Gastrocnemius medialis (tissue), 4 donors: ENCODE measurements around the gene PTTG1IP. TPM values are rescaled to one million over a fixed set of nuclear protein-coding genes. Genes with fewer than 3 reads are reported as not detected.

Experiments used
- ATAC-seq, 2 donors: fragments of 150-250 bp; one replicate each; pipeline ENCODE4 v1.9.1; 2016
- DNase-seq, 2 donors: peaks; one replicate each; pipeline ENCODE4 v3.0.0-alpha.2; 2019
- H3K27ac ChIP-seq, 4 donors: fragments of 200-600 bp; sonication (generic); 1 replicate in 1 of 4; 2 replicates in 3 of 4; pipeline ENCODE4 v1.5.1; 2016 to 2018; ENCODE audit warnings: mild to moderate bottlenecking in 2 of 4, moderate library complexity in 1 of 4
- H3K27me3 ChIP-seq, 3 donors: fragments of 200-600 bp; sonication (generic) in 2 of 3; 1 replicate in 1 of 3; 2 replicates in 2 of 3; pipeline versions ENCODE4 v1.5.1 to v1.6.0; 2016 to 2019; ENCODE audit warnings: mild to moderate bottlenecking in 1 of 3, moderate library complexity in 1 of 3
- H3K36me3 ChIP-seq, 2 donors: fragments of 200-600 bp; sonication (generic) in 1 of 2; one replicate each; pipeline ENCODE4 v1.5.1; 2017 to 2018
- H3K4me1 ChIP-seq, 2 donors: fragments of 200-600 bp; sonication (generic) in 1 of 2; one replicate each; pipeline ENCODE4 v1.5.1; 2016 to 2017; ENCODE audit warnings: mild to moderate bottlenecking in 2 of 2
- H3K4me3 ChIP-seq, 4 donors: fragments of 200-600 bp; sonication (generic) in 3 of 4; 1 replicate in 1 of 4; 2 replicates in 3 of 4; pipeline ENCODE4 v1.5.1; 2016 to 2019; ENCODE audit warnings: mild to moderate bottlenecking in 2 of 4
- H3K9me3 ChIP-seq, 3 donors: fragments of 200-600 bp; sonication (generic) in 2 of 3; 1 replicate in 1 of 3; 2 replicates in 2 of 3; pipeline ENCODE4 v1.5.1; 2016 to 2019
- CTCF ChIP-seq, 5 experiments: fragments of 450-650 bp in 3 of 5; fragments of 200-600 bp in 2 of 5; sonication (generic) in 2 of 5; IDR thresholded peaks in 4 of 5; conservative IDR thresholded peaks in 1 of 5; 1 replicate in 4 of 5; 2 replicates in 1 of 5; pipeline ENCODE4 v1.5.1; 2016 to 2019; ENCODE audit warnings: antibody characterized with exemption in 5 of 5, mild to moderate bottlenecking in 3 of 5, moderate library complexity in 3 of 5
- POLR2A ChIP-seq, 2 donors: fragments of 450-650 bp; IDR thresholded peaks; one replicate each; pipeline ENCODE4 v1.6.1; 2017; ENCODE audit warnings: antibody characterized with exemption in 2 of 2, mild to moderate bottlenecking in 2 of 2, moderate library complexity in 2 of 2
- in situ Hi-C, 4 donors: fragments of 200-750 bp; cut with MboI; loops; one replicate each; pipeline versions ENCODE4 v1.15.0 to v1.8.0; 2017; ENCODE audit warnings: low sequenced_read_pairs in 4 of 4
- intact Hi-C: fragments of 100-400 bp; cut with DNase I; formaldehyde crosslinking; loops from one replicate; pipeline ENCODE4 v1.15.1; 2023; ENCODE audit warnings: low total_unique reads
- total RNA-seq, 4 donors: library from RNA; depleted of rRNA; stranded (reverse); fragments of >200 nt; gene quantifications; one replicate each; pipeline versions ENCODE4 v1.1.0 to v1.2.3, GENCODE V29; 2016

Gene PTTG1IP
- total RNA-seq, 4 donors from 2014 or later: 116 to 217 (median 127) TPM

GRCh38 chr21:44819283-44820243 lies 53.9 kb downstream of the PTTG1IP start:
- Histone ChIP-seq H3K27ac (peak overlapping the region in 2 of 4 donors; percentile 11 to 91), H3K9me3 (peaks cover 0 to 3% (median 0%) of the 10 kb centered on the region in 3 donors), H3K4me3 (no peak overlapping the region), H3K27me3 (no peaks in the 10 kb centered on the region), H3K4me1 (peaks cover 9 to 22% of the 10 kb centered on the region in 2 donors), H3K36me3 (no peaks in the 10 kb centered on the region)
- no peak for ATAC-seq
- in situ Hi-C loops: no loop called here
- intact Hi-C loops: loop anchor here (5.0 kb wide), 2 partner anchors 38 to 482 kb away; partner anchors contain the start of gene CFAP410
- no peak for TF ChIP-seq POLR2A (IDR thresholded peaks at IDR 0.05)
- TF ChIP-seq CTCF (IDR thresholded peaks at IDR 0.05 in 4 of 5, conservative IDR thresholded peaks at IDR 0.05 in 1 of 5): no peak
- DNase-seq: no peak

- TF ChIP-seq POLR2A (IDR thresholded peaks at IDR 0.05) (no peak), CTCF (IDR thresholded peaks at IDR 0.05 in 4 of 5, conservative IDR thresholded peaks at IDR 0.05 in 1 of 5) (no peak)
- no peak for DNase-seq
- H3K4me1 ChIP-seq: peaks cover 9 to 22% of the 10 kb centered on the region in 2 donors
- intact Hi-C loops (loop anchor here (1.0 to 5.0 kb wide), 3 partner anchors 39 to 481 kb away; partner anchors contain the start of gene CFAP410), in situ Hi-C loops (no loop called here)
- peak overlapping the region; percentile 78 to 91 (median 90) for H3K27ac ChIP-seq
- no peak for ATAC-seq
- peak overlapping the region; percentile 64 to 90 (median 74) for H3K4me3 ChIP-seq
- no peaks in the 10 kb centered on the region for H3K27me3 ChIP-seq
- peaks cover 0 to 3% (median 0%) of the 10 kb centered on the region in 3 donors for H3K9me3 ChIP-seq
- H3K36me3 ChIP-seq: peaks cover 0 to 2% of the 10 kb centered on the region in 2 donors
These were observed 54.9 kb downstream of the PTTG1IP start for GRCh38 chr21:44818640-44819011.

- Histone ChIP-seq H3K27ac (peak within 1 kb of the TSS; percentile 78 to 91 (median 90)), H3K4me3 (peak within 1 kb of the TSS; percentile 64 to 90 (median 74))
- TF ChIP-seq CTCF (IDR thresholded peaks at IDR 0.05 in 4 of 5, conservative IDR thresholded peaks at IDR 0.05 in 1 of 5) (peak in 2 of 5 experiments; percentile 10 to 15), POLR2A (IDR thresholded peaks at IDR 0.05) (peak; percentile 92 to 98)
These were observed 55.4 kb downstream of the PTTG1IP start, which contains the start of gene SUMO3 for GRCh38 chr21:44817914-44818639. Gene SUMO3 (minus strand): TSS chr21:44818062. CDS start chr21:44817968, 94 bp downstream.

GRCh38 chr21:44817506-44817880 lies 56.0 kb downstream of the PTTG1IP start:
- Histone ChIP-seq H3K27me3 (no peaks in the 10 kb centered on the region), H3K4me1 (peaks cover 9 to 22% of the 10 kb centered on the region in 2 donors), H3K27ac (peak overlapping the region; percentile 78 to 91 (median 90)), H3K36me3 (peaks cover 0 to 10% of the 10 kb centered on the region in 2 donors), H3K4me3 (peak overlapping the region; percentile 62 to 90 (median 74)), H3K9me3 (no peaks in the 10 kb centered on the region)
- DNase-seq: peak; percentile 85 to 87
- intact Hi-C loops (loop anchor here (1.0 to 5.0 kb wide), 3 partner anchors 15 to 480 kb away; partner anchors contain the start of gene CFAP410), in situ Hi-C loops (no loop called here)
- TF ChIP-seq POLR2A (IDR thresholded peaks at IDR 0.05) (no peak), CTCF (IDR thresholded peaks at IDR 0.05 in 4 of 5, conservative IDR thresholded peaks at IDR 0.05 in 1 of 5) (no peak)
- peak; percentile 77 to 78 for ATAC-seq

More at GRCh38 chr21:44817914-44818639, 55.4 kb downstream of the PTTG1IP start, which contains the start of gene SUMO3:
- Histone ChIP-seq H3K36me3 (peaks cover 0 to 7% of the 10 kb centered on the region in 2 donors), H3K4me1 (peaks cover 9 to 22% of the 10 kb centered on the region in 2 donors), H3K27me3 (no peaks in the 10 kb centered on the region), H3K9me3 (peaks cover 0 to 3% (median 0%) of the 10 kb centered on the region in 3 donors)
- DNase-seq (peak; percentile 51 to 82), ATAC-seq (peak; percentile 81 to 84)
- intact Hi-C loops (loop anchor here (1.0 to 5.0 kb wide), 4 partner anchors 16 to 481 kb away; partner anchors contain the start of gene CFAP410), in situ Hi-C loops (no loop called here)
